Transverse colon (tissue), 3 donors: ENCODE results near the gene TUFM.
A peak's percentile ranks its signal among the peaks of the same experiment; 100 is the strongest.

ENCODE experiments used
- CTCF ChIP-seq, 5 experiments: fragments of 200-600 bp in 3 of 5; fragments of 450-650 bp in 2 of 5; sonication (generic) in 3 of 5; IDR thresholded peaks; 1 replicate in 2 of 5; 2 replicates in 3 of 5; pipeline ENCODE4 v1.5.1; 2016 to 2017; ENCODE audit warnings: antibody characterized with exemption in 5 of 5, inconsistent platforms in 3 of 5, mild to moderate bottlenecking in 2 of 5, moderate library complexity in 1 of 5
- EP300 ChIP-seq: sonication (generic); formaldehyde crosslinking; IDR thresholded peaks from one replicate; pipeline ENCODE4 v1.6.1; 2017; ENCODE audit warnings: antibody characterized with exemption, low read depth

GRCh38 chr16:28822520-28823290 is 23.4 kb downstream of the TUFM start, which contains the start of gene ATXN2L:
- TF ChIP-seq CTCF (IDR thresholded peaks at IDR 0.05) (peak in 4 of 5 experiments; percentile 19 to 74 (median 47)), EP300 (no peak)
